Measurements from ENCODE around the gene CTDSP2.
"Not testable (repeated sequence)": the region's sequence is repeated elsewhere in the genome, so short reads cannot be mapped to it uniquely, and the experiment has no call there.

CTDSP2 gene

GRCh38 chr12:57852200-57852599, 5.7 kb upstream of the CTDSP2 start:
- no peak for DNase-seq

- DNase-seq, result no peak
These were observed 5.0 kb upstream of the CTDSP2 start for GRCh38 chr12:57851552-57851951.

- no peak for DNase-seq
These were observed 4.4 kb upstream of the CTDSP2 start for GRCh38 chr12:57850854-57851430.

- not testable (repeated sequence) for DNase-seq
These were observed 2.9 kb upstream of the CTDSP2 start for GRCh38 chr12:57849447-57849846.

- DNase-seq, result no peak
These were observed 2.5 kb upstream of the CTDSP2 start for GRCh38 chr12:57849035-57849434.

- DNase-seq, result no peak
These were observed 1.7 kb upstream of the CTDSP2 start for GRCh38 chr12:57848208-57848607.

GRCh38 chr12:57846285-57846576, 298 bp downstream of the CTDSP2 start:
- no peak for DNase-seq

- peak; percentile 45 for DNase-seq
These were observed 848 bp downstream of the CTDSP2 start for GRCh38 chr12:57845478-57846284.

GRCh38 chr12:57844709-57845477, 1.6 kb downstream of the CTDSP2 start:
- DNase-seq, result no peak

- no peak for DNase-seq
These were observed 3.9 kb downstream of the CTDSP2 start for GRCh38 chr12:57842342-57843294.

GRCh38 chr12:57841445-57841844, 5.1 kb downstream of the CTDSP2 start:
- no peak for DNase-seq

- DNase-seq, result no peak
These were observed 5.8 kb downstream of the CTDSP2 start for GRCh38 chr12:57840726-57841125.

GRCh38 chr12:57839996-57840395, 6.5 kb downstream of the CTDSP2 start:
- DNase-seq, result no peak

GRCh38 chr12:57838594-57839302, 7.8 kb downstream of the CTDSP2 start:
- no peak for DNase-seq

- DNase-seq, result no peak
These were observed 8.5 kb downstream of the CTDSP2 start for GRCh38 chr12:57837864-57838562.

GRCh38 chr12:57836442-57837375, 9.8 kb downstream of the CTDSP2 start:
- no peak for DNase-seq

GRCh38 chr12:57835366-57836288, 10.9 kb downstream of the CTDSP2 start:
- DNase-seq, result no peak

- DNase-seq, result no peak
These were observed 12.2 kb downstream of the CTDSP2 start for GRCh38 chr12:57834086-57834876.
